Mucosa of descending colon (tissue), 3 donors: ENCODE results near the gene RTN3. TPM values are rescaled to one million over a fixed set of nuclear protein-coding genes. Genes with fewer than 3 reads are reported as not detected.
"Not testable (repeated sequence)": the region's sequence is repeated elsewhere in the genome, so short reads cannot be mapped to it uniquely, and the experiment has no call there.

Source experiments
- ATAC-seq: fragments of 200-7000 bp; cut with Tn5 transposase; one replicate; pipeline ENCODE4 v1.9.1; 2020; ENCODE audit warnings: mild to moderate bottlenecking, moderate library complexity
- DNase-seq, 3 donors: peaks; one replicate each; pipeline ENCODE4 v3.0.0-alpha.2; 2020
- H3K36me3 ChIP-seq: fragments of 200-600 bp; one replicate; pipeline ENCODE4 v1.8.0; 2021; ENCODE audit warnings: low read depth, mild to moderate bottlenecking
- H3K4me1 ChIP-seq: fragments of 200-600 bp; one replicate; pipeline ENCODE4 v1.8.0; 2021; ENCODE audit warnings: low read depth, mild to moderate bottlenecking
- H3K4me3 ChIP-seq: fragments of 200-600 bp; one replicate; pipeline ENCODE4 v1.8.0; 2021; ENCODE audit warnings: mild to moderate bottlenecking
- H3K9me3 ChIP-seq: fragments of 200-600 bp; one replicate; pipeline ENCODE4 v1.8.0; 2021; ENCODE audit warnings: mild to moderate bottlenecking
- CTCF ChIP-seq: fragments of 200-600 bp; IDR thresholded peaks from one replicate; pipeline ENCODE4 v1.8.0; 2022; ENCODE audit warnings: antibody characterized with exemption, mild to moderate bottlenecking
- intact Hi-C, 2 donors: fragments of 100-400 bp; cut with DNase I in 1 of 2; cut with micrococcal nuclease in 1 of 2; formaldehyde crosslinking; loops; one replicate each; pipeline versions ENCODE4 v1.11.0 to v1.11.1; 2022; cut with DNase I, micrococcal nuclease
- total RNA-seq, 3 donors: library from RNA; stranded (reverse); fragmentation: NEBNext Ultra II Directional in 2 of 3; extraction: Animal tissue kit (Norgen Biotek cat#: 25700) in 2 of 3; gene quantifications; one replicate each; pipeline versions ENCODE4 v1.2.1 to v1.2.4, GENCODE V29; 2021 to 2023
- donor health status: DM: no; HTN: no; CAD: no; lungs with moderate emphysema.
- donor health status: DM: no; HTN: no; CAD: no.
- donor health status: DM: no; HTN: yes; CAD: no.

RTN3 gene
- total RNA-seq, 3 donors from 2014 or later: 111 to 129 (median 115) TPM

- Histone ChIP-seq H3K9me3 (no peaks in the 10 kb centered on the region), H3K4me3 (peak overlapping the region; percentile 38), H3K4me1 (peaks cover 32% of the 10 kb centered on the region), H3K36me3 (no peaks in the 10 kb centered on the region)
- ATAC-seq (peak; percentile 30), DNase-seq (peak; percentile 21 to 62 (median 60))
- TF ChIP-seq CTCF: no peak
- intact Hi-C loops: no loop called here
Observed at GRCh38 chr11:63769042-63769713, 87.9 kb downstream of the RTN3 start.

- intact Hi-C loops: no loop called here
- no peak for ATAC-seq
Observed at GRCh38 chr11:63769714-63770455, 88.6 kb downstream of the RTN3 start.

GRCh38 chr11:63770763-63771162 is 89.5 kb downstream of the RTN3 start:
- intact Hi-C loops: no loop called here
- DNase-seq (no peak), ATAC-seq (no peak)
- Histone ChIP-seq H3K36me3 (no peaks in the 10 kb centered on the region), H3K9me3 (no peaks in the 10 kb centered on the region), H3K4me3 (no peak overlapping the region), H3K4me1 (peaks cover 22% of the 10 kb centered on the region)
- TF ChIP-seq CTCF: no peak

More at GRCh38 chr11:63769714-63770455, 88.6 kb downstream of the RTN3 start:
- H3K4me3 ChIP-seq: no peak overlapping the region
- H3K9me3 ChIP-seq: no peaks in the 10 kb centered on the region
- DNase-seq: peak in 2 of 3 donors; percentile 16 to 26
- peaks cover 27% of the 10 kb centered on the region for H3K4me1 ChIP-seq
- no peaks in the 10 kb centered on the region for H3K36me3 ChIP-seq
- no peak for TF ChIP-seq CTCF

- H3K4me1 ChIP-seq: peaks cover 13% of the 10 kb centered on the region
- ATAC-seq, H3K4me3 ChIP-seq, intact Hi-C loops, DNase-seq, H3K9me3 ChIP-seq, H3K36me3 ChIP-seq: not testable (repeated sequence)
Observed at GRCh38 chr11:63771741-63772318, 90.5 kb downstream of the RTN3 start.

- intact Hi-C loops: no loop called here
- DNase-seq: no peak
- TF ChIP-seq CTCF: no peak
Observed at GRCh38 chr11:63775191-63775590, 93.9 kb downstream of the RTN3 start.

GRCh38 chr11:63779039-63779438 is 97.7 kb downstream of the RTN3 start:
- ATAC-seq: no peak
- Histone ChIP-seq H3K4me1 (no peaks in the 10 kb centered on the region), H3K36me3 (no peaks in the 10 kb centered on the region), H3K4me3 (no peak overlapping the region), H3K9me3 (no peaks in the 10 kb centered on the region)
- no peak for DNase-seq
- intact Hi-C loops: no loop called here
- TF ChIP-seq CTCF: no peak

More at GRCh38 chr11:63775191-63775590, 93.9 kb downstream of the RTN3 start:
- H3K4me3 ChIP-seq: no peak overlapping the region
- no peaks in the 10 kb centered on the region for H3K36me3 ChIP-seq
- H3K9me3 ChIP-seq: no peaks in the 10 kb centered on the region
- no peaks in the 10 kb centered on the region for H3K4me1 ChIP-seq
- ATAC-seq: no peak
